GM20431 (cell line): ENCODE measurements around the gene MISFA.
"Not testable (repeated sequence)": the region's sequence is repeated elsewhere in the genome, so short reads cannot be mapped to it uniquely, and the experiment has no call there.

Experiments used
- in situ Hi-C: fragments of 300-500 bp; cut with MseI, MboI; formaldehyde crosslinking; loops from one replicate; pipeline ENCODE4 v1.15.0; 2020; ENCODE audit warnings: low sequenced_read_pairs; ENCODE audit not compliant: unreplicated experiment

MISFA gene

GRCh38 chr11:18599739-18600230 is at the start of gene MISFA:
MISFA (plus strand) TSS chr11:18599789; CDS start chr11:18599929, 140 bp downstream.
- in situ Hi-C loops: no loop called here

- in situ Hi-C loops: no loop called here
These were observed 36.4 kb upstream of the MISFA start for GRCh38 chr11:18563090-18563730.

GRCh38 chr11:18564149-18564548 is 35.4 kb upstream of the MISFA start:
- in situ Hi-C loops: no loop called here

GRCh38 chr11:18566406-18566805 is 33.2 kb upstream of the MISFA start:
- in situ Hi-C loops: no loop called here

GRCh38 chr11:18567081-18567480 is 32.5 kb upstream of the MISFA start:
- in situ Hi-C loops: no loop called here

- in situ Hi-C loops: no loop called here
These were observed 24.2 kb upstream of the MISFA start for GRCh38 chr11:18575361-18575760.

GRCh38 chr11:18578975-18579598 is 20.5 kb upstream of the MISFA start:
- in situ Hi-C loops: no loop called here

GRCh38 chr11:18580113-18580766 is 19.3 kb upstream of the MISFA start:
- in situ Hi-C loops: no loop called here

GRCh38 chr11:18581825-18582224 is 17.8 kb upstream of the MISFA start:
- in situ Hi-C loops: no loop called here

- in situ Hi-C loops: no loop called here
These were observed 11.0 kb upstream of the MISFA start, which contains the start of gene UEVLD for GRCh38 chr11:18588297-18589252. UEVLD (minus strand) TSS chr11:18588734; CDS start chr11:18588654, 80 bp downstream.

GRCh38 chr11:18590571-18590970 is 9.0 kb upstream of the MISFA start:
- in situ Hi-C loops: no loop called here

- in situ Hi-C loops: not testable (repeated sequence)
These were observed 5.5 kb upstream of the MISFA start for GRCh38 chr11:18594088-18594487.

- in situ Hi-C loops: no loop called here
These were observed 4.4 kb upstream of the MISFA start for GRCh38 chr11:18594999-18595749.

- in situ Hi-C loops: no loop called here
These were observed 1.5 kb downstream of the MISFA start for GRCh38 chr11:18600915-18601569.

- in situ Hi-C loops: no loop called here
These were observed 8.8 kb downstream of the MISFA start for GRCh38 chr11:18608376-18608775.

GRCh38 chr11:18611196-18611595 is 11.6 kb downstream of the MISFA start:
- in situ Hi-C loops: no loop called here

GRCh38 chr11:18612394-18612793 is 12.8 kb downstream of the MISFA start:
- in situ Hi-C loops: no loop called here

GRCh38 chr11:18614667-18615066 is 15.1 kb downstream of the MISFA start:
- in situ Hi-C loops: no loop called here
